ENCODE results near the gene PBX4.

PBX4 gene

GRCh38 chr19:19515642-19516519 lies 102.6 kb downstream of the PBX4 start, which contains the start of gene NDUFA13:
Gene NDUFA13, plus strand, starts transcription at chr19:19516225. Its CDS starts 14 bp downstream, at chr19:19516239.
- H3K36me3 Mint-ChIP-seq (ENCODE audit: low read depth) = peaks cover 23% of the 10 kb centered on the region
- peak within 1 kb of the TSS; percentile 95 to 99 (median 99) for H3K4me3 Mint-ChIP-seq
- TF ChIP-seq CTCF (IDR thresholded peaks at IDR 0.05; ENCODE audit: unreplicated experiment in 3 of 3) = no peak
- peaks cover 6% of the 10 kb centered on the region for H3K4me1 Mint-ChIP-seq
- peak within 1 kb of the TSS; percentile 89 to 97 (median 94) for H3K27ac Mint-ChIP-seq
- H3K27me3 Mint-ChIP-seq (ENCODE audit: low read depth) = no peaks in the 10 kb centered on the region
- H3K9me3 Mint-ChIP-seq = no peaks in the 10 kb centered on the region

- H3K36me3 Mint-ChIP-seq (ENCODE audit: low read depth) = peaks cover 15% of the 10 kb centered on the region
- H3K4me1 Mint-ChIP-seq = peaks cover 6% of the 10 kb centered on the region
- H3K27ac Mint-ChIP-seq = peak within 1 kb of the TSS; percentile 89 to 97 (median 94)
- H3K9me3 Mint-ChIP-seq = no peaks in the 10 kb centered on the region
- no peak for TF ChIP-seq CTCF (IDR thresholded peaks at IDR 0.05; ENCODE audit: unreplicated experiment in 3 of 3)
- H3K4me3 Mint-ChIP-seq = peak within 1 kb of the TSS; percentile 95 to 99 (median 99)
- H3K27me3 Mint-ChIP-seq (ENCODE audit: low read depth) = no peaks in the 10 kb centered on the region
These were observed 103.4 kb downstream of the PBX4 start, which contains the start of gene TSSK6 for GRCh38 chr19:19514881-19515641. Gene TSSK6, minus strand, starts transcription at chr19:19515548. Its CDS starts 121 bp downstream, at chr19:19515427.

DNA sequence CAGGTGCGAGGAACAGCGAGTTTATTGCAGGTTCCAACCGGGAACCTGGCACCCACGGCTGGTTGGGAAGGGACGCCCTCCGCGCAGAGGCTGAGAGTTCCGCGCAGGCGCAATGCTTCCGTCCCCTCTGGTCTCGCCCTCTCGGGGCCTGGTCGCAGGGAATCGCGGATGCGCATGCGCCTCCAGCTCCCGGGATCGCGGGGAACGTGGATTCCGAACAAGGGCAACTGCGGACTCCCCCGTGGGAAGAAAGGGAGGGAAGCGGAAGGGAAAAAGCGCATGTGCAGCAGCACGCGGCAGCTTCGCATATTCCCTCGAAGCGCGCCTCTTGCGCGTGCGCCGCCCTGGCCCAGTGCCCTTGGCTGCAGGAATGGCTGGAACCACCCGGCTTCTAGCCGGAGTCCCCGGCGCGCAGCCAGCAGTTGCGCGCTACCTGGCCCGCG lies 104.3 kb downstream of the PBX4 start:
- Mint-ChIP-seq H3K4me1 (peaks cover 6% of the 10 kb centered on the region), H3K27me3 (ENCODE audit: low read depth) (no peaks in the 10 kb centered on the region), H3K9me3 (no peaks in the 10 kb centered on the region), H3K27ac (no peak overlapping the region), H3K36me3 (ENCODE audit: low read depth) (peaks cover 7% of the 10 kb centered on the region), H3K4me3 (peak overlapping the region; percentile 30 to 66 (median 64))
- TF ChIP-seq CTCF (IDR thresholded peaks at IDR 0.05; ENCODE audit: unreplicated experiment in 3 of 3) = no peak

GRCh38 chr19:19513682-19514081 lies 104.8 kb downstream of the PBX4 start:
- peak overlapping the region; percentile 15 to 39 (median 19) for H3K4me3 Mint-ChIP-seq
- H3K9me3 Mint-ChIP-seq = no peaks in the 10 kb centered on the region
- peaks cover 4% of the 10 kb centered on the region for H3K36me3 Mint-ChIP-seq (ENCODE audit: low read depth)
- H3K27ac Mint-ChIP-seq = no peak overlapping the region
- no peaks in the 10 kb centered on the region for H3K27me3 Mint-ChIP-seq (ENCODE audit: low read depth)
- TF ChIP-seq CTCF (IDR thresholded peaks at IDR 0.05; ENCODE audit: unreplicated experiment in 3 of 3) = no peak
- H3K4me1 Mint-ChIP-seq = peaks cover 6% of the 10 kb centered on the region

Measured in nephron (organoid).